Keratinocyte (primary cell): ENCODE results near the gene INSRR.

ENCODE experiments used
- EZH2 ChIP-seq: IDR thresholded peaks from one replicate; pipeline ENCODE4 v1.6.1; 2012; ENCODE audit warnings: inconsistent platforms, mild to moderate bottlenecking, low read length, moderate library complexity
- TF ChIP-seq, protein P1 (sequence below), 3 experiments: IDR thresholded peaks in 1 of 3; conservative IDR thresholded peaks in 1 of 3; optimal IDR thresholded peaks in 1 of 3; 2 replicates in 2 of 3; 3 replicates in 1 of 3; pipeline versions ENCODE3 to v1.5.1; 2011; ENCODE audit warnings: low read length in 3 of 3, mild to moderate bottlenecking in 3 of 3, moderate library complexity in 2 of 3, control low read depth in 1 of 3, inconsistent platforms in 1 of 3; ENCODE audit not compliant: insufficient read depth in 2 of 3; ENCODE audit errors: extremely low read depth in 1 of 3

GRCh38 chr1:156828400-156829124 is 30.4 kb downstream of the INSRR start:
- TF ChIP-seq, protein P1, sequence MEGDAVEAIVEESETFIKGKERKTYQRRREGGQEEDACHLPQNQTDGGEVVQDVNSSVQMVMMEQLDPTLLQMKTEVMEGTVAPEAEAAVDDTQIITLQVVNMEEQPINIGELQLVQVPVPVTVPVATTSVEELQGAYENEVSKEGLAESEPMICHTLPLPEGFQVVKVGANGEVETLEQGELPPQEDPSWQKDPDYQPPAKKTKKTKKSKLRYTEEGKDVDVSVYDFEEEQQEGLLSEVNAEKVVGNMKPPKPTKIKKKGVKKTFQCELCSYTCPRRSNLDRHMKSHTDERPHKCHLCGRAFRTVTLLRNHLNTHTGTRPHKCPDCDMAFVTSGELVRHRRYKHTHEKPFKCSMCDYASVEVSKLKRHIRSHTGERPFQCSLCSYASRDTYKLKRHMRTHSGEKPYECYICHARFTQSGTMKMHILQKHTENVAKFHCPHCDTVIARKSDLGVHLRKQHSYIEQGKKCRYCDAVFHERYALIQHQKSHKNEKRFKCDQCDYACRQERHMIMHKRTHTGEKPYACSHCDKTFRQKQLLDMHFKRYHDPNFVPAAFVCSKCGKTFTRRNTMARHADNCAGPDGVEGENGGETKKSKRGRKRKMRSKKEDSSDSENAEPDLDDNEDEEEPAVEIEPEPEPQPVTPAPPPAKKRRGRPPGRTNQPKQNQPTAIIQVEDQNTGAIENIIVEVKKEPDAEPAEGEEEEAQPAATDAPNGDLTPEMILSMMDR (optimal IDR thresholded peaks at IDR 0.05 in 1 of 3, IDR thresholded peaks at IDR 0.05 in 1 of 3, conservative IDR thresholded peaks at IDR 0.05 in 1 of 3; ENCODE audit: extremely low read depth in 1 of 3, insufficient read depth in 2 of 3, low read length in 3 of 3): no peak
- no peak for TF ChIP-seq EZH2
